ENCODE results near the gene LRRC26. TPM values are rescaled to one million over a fixed set of nuclear protein-coding genes. Genes with fewer than 3 reads are reported as not detected.

The LRRC26 gene
- total RNA-seq, 1 experiment from 2014 or later: 0.40 TPM

DNA sequence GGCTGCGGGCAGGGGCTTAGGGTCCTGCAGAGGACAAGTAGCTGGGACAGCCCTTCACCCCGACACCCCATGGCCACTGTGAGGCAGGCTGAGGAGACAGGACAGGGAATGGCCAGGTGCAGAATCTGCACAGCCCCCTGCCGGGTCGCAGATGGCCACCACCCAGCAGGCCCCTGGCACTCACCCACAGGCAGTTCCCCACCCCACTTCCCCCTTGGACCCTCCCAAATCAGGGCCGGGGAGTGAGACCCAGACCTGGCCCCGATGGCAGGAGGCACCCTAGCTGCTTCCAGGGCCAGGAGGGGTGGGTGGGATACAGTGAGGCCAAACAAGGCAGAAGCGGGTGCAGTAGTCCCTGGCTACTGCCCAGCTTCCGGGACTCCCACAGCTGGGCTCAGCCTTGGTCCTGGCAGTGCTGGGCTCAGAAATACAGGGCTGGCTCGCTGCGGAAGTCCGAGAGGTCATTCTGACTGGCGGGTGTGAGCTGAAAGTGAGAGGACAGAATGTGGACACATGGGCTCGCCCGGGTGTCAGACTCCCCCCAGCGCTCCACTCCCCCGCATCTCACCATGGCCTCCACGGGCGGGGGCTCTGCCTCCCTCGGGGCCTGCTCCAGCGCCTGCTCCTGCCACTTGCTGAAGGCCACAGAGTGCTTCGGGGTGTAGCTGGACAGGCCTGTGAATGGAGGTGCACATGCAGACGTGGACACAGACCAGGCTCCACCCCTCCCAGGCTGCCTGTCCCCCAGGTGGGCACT is 22.0 kb upstream of the LRRC26 start:
- Histone ChIP-seq H3K4me3 (ENCODE audit: low read length) (no peak overlapping the region), H2AFZ (ENCODE audit: low read length) (no peak overlapping the region), H3K27ac (ENCODE audit: low read length) (no peak overlapping the region), H3K79me2 (ENCODE audit: low read length) (peaks cover 32% of the 10 kb centered on the region), H3F3A (ENCODE audit: low read length, unreplicated experiment) (no peaks in the 10 kb centered on the region), H3K9me3 (ENCODE audit: low read length) (no peaks in the 10 kb centered on the region), H3K9ac (ENCODE audit: low read length) (no peak overlapping the region), H3K4me2 (ENCODE audit: low read length) (no peak overlapping the region), H3K9me2 (replicated peaks; ENCODE audit: low read length) (no peaks in the 10 kb centered on the region), H4K20me1 (ENCODE audit: low read length) (peaks cover 11% of the 10 kb centered on the region), H3K27me3 (ENCODE audit: low read length) (no peaks in the 10 kb centered on the region), H3K36me3 (ENCODE audit: low read depth, low read length) (no peaks in the 10 kb centered on the region), H3K4me1 (ENCODE audit: insufficient read depth, low read length) (peaks cover 35% of the 10 kb centered on the region)
- ATAC-seq (no peak), DNase-seq (no peak)
- intact Hi-C loops (cut with micrococcal nuclease): no loop called here
- BruUV-seq (replicated peaks): no TSS peak
- TF ChIP-seq EZH2 (IDR thresholded peaks at IDR 0.05; ENCODE audit: low read length, unreplicated experiment): no peak
- TF ChIP-seq, protein P1, sequence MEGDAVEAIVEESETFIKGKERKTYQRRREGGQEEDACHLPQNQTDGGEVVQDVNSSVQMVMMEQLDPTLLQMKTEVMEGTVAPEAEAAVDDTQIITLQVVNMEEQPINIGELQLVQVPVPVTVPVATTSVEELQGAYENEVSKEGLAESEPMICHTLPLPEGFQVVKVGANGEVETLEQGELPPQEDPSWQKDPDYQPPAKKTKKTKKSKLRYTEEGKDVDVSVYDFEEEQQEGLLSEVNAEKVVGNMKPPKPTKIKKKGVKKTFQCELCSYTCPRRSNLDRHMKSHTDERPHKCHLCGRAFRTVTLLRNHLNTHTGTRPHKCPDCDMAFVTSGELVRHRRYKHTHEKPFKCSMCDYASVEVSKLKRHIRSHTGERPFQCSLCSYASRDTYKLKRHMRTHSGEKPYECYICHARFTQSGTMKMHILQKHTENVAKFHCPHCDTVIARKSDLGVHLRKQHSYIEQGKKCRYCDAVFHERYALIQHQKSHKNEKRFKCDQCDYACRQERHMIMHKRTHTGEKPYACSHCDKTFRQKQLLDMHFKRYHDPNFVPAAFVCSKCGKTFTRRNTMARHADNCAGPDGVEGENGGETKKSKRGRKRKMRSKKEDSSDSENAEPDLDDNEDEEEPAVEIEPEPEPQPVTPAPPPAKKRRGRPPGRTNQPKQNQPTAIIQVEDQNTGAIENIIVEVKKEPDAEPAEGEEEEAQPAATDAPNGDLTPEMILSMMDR (conservative IDR thresholded peaks at IDR 0.05; ENCODE audit: low read depth, low read length): no peak
- TF ChIP-seq EZH2phosphoT487 (IDR thresholded peaks at IDR 0.05; ENCODE audit: borderline replicate concordance, low read length): no peak
- ChIA-PET CTCF (no interaction called here), POLR2A (ENCODE audit: unreplicated experiment) (no interaction called here)

- Histone ChIP-seq H3K4me3 (ENCODE audit: low read length) (no peak overlapping the region), H3F3A (ENCODE audit: low read length, unreplicated experiment) (no peaks in the 10 kb centered on the region), H3K9me3 (ENCODE audit: low read length) (no peaks in the 10 kb centered on the region), H3K36me3 (ENCODE audit: low read depth, low read length) (no peaks in the 10 kb centered on the region), H3K4me1 (ENCODE audit: insufficient read depth, low read length) (peaks cover 41% of the 10 kb centered on the region), H3K9me2 (replicated peaks; ENCODE audit: low read length) (no peaks in the 10 kb centered on the region), H3K27me3 (ENCODE audit: low read length) (no peaks in the 10 kb centered on the region), H4K20me1 (ENCODE audit: low read length) (peaks cover 11% of the 10 kb centered on the region), H3K27ac (ENCODE audit: low read length) (no peak overlapping the region), H3K79me2 (ENCODE audit: low read length) (peaks cover 38% of the 10 kb centered on the region), H3K4me2 (ENCODE audit: low read length) (no peak overlapping the region), H3K9ac (ENCODE audit: low read length) (no peak overlapping the region), H2AFZ (ENCODE audit: low read length) (no peak overlapping the region)
- no peak for DNase-seq
- ChIA-PET POLR2A (ENCODE audit: unreplicated experiment) (no interaction called here), CTCF (no interaction called here)
- no peak for ATAC-seq
- TF ChIP-seq EZH2 (IDR thresholded peaks at IDR 0.05; ENCODE audit: low read length, unreplicated experiment) (no peak), EZH2phosphoT487 (IDR thresholded peaks at IDR 0.05; ENCODE audit: borderline replicate concordance, low read length) (no peak)
- TF ChIP-seq, protein P1 (conservative IDR thresholded peaks at IDR 0.05; ENCODE audit: low read depth, low read length): no peak
- intact Hi-C loops (cut with micrococcal nuclease): no loop called here
- no TSS peak for BruUV-seq (replicated peaks)
Observed at GRCh38 chr9:137191245-137191644, 21.4 kb upstream of the LRRC26 start.

- Histone ChIP-seq H3K9me2 (replicated peaks; ENCODE audit: low read length) (no peaks in the 10 kb centered on the region), H3K4me1 (ENCODE audit: insufficient read depth, low read length) (peaks cover 35% of the 10 kb centered on the region), H3K4me2 (ENCODE audit: low read length) (peak overlapping the region; percentile 96), H3K9me3 (ENCODE audit: low read length) (no peaks in the 10 kb centered on the region), H3K27ac (ENCODE audit: low read length) (no peak overlapping the region), H3K36me3 (ENCODE audit: low read depth, low read length) (no peaks in the 10 kb centered on the region), H4K20me1 (ENCODE audit: low read length) (peaks cover 11% of the 10 kb centered on the region), H3K9ac (ENCODE audit: low read length) (no peak overlapping the region), H3K27me3 (ENCODE audit: low read length) (no peaks in the 10 kb centered on the region), H3K79me2 (ENCODE audit: low read length) (peaks cover 45% of the 10 kb centered on the region), H3F3A (ENCODE audit: low read length, unreplicated experiment) (no peaks in the 10 kb centered on the region), H2AFZ (ENCODE audit: low read length) (no peak overlapping the region), H3K4me3 (ENCODE audit: low read length) (peak overlapping the region; percentile 99)
- ChIA-PET POLR2A (ENCODE audit: unreplicated experiment) (interaction anchor here (0.7 kb wide), 1 partner anchor 35 kb away, joined by 8 read pairs; no protein-coding TSS in a partner anchor), CTCF (interaction anchor here (0.6 to 1.0 kb wide), 3 partner anchors 33 to 242 kb away, joined by 4 read pairs; partner anchors contain the start of gene RNF224)
- ATAC-seq: peak; percentile 18; the same call in 1 of the 2 replicates
- DNase-seq: peak; percentile 32
- no TSS peak for BruUV-seq (replicated peaks)
- intact Hi-C loops (cut with micrococcal nuclease): no loop called here
- no peak for TF ChIP-seq EZH2phosphoT487 (IDR thresholded peaks at IDR 0.05; ENCODE audit: borderline replicate concordance, low read length)
- TF ChIP-seq, protein P1 (conservative IDR thresholded peaks at IDR 0.05; ENCODE audit: low read depth, low read length): 0 out of 2 replicates have a peak, but pooled peaks have one; percentile 20
Observed at GRCh38 chr9:137190315-137190856, 20.5 kb upstream of the LRRC26 start.

Measured in PC-3 (cell line).